COR-L47 (cell line): ENCODE data around the gene DDX1.
A peak's percentile ranks its signal among the peaks of the same experiment; 100 is the strongest.
"Not testable (repeated sequence)": the region's sequence is repeated elsewhere in the genome, so short reads cannot be mapped to it uniquely, and the experiment has no call there.

Experiments
- DNase-seq: peaks from one replicate; lab custom pipeline; 2025; lab: John Stamatoyannopoulos, UW

Gene DDX1

DNA sequence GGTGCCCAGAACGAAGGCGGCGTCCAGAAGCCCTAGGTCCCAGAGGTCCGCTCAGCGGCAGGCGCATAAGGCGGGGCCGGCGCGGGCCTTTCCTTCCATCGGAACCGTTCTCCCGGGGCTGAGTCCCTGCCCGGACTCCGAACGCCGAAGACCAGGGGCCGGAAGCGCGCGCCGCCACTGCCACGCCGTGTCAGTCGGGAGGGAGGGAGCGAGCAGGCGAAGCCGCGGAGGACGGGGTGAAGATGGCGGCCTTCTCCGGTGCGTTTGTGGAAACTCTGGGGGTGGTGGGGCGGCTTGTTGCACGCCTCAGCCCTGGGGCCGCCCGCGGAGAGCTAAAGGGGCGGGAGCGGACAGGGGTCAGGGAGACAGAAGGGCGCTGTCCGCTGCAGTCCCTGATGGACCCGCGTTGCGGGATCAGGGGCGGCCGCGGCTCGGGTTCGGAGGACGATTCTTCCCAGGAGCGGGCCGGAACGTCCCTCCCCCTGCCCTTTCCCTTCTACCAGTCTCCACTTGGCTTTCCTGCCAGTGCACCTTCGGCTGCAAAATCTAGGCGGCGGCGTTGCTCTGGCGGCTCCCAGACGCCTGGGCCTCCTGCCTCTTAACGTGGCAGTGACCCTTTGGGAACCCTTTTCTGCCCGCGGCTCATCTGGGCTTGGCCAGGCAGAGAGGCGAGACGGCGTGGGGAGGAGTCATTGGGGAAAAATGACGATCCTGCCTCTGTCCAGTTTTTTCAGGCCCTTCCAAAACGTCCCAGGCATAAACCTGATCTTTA, at the start of gene DDX1:
Gene DDX1 (plus strand): TSS at position 177 of the 772 bp plus-strand sequence. CDS start 66 bp downstream, at position 243.
- DNase-seq = peak; percentile 80

DNA sequence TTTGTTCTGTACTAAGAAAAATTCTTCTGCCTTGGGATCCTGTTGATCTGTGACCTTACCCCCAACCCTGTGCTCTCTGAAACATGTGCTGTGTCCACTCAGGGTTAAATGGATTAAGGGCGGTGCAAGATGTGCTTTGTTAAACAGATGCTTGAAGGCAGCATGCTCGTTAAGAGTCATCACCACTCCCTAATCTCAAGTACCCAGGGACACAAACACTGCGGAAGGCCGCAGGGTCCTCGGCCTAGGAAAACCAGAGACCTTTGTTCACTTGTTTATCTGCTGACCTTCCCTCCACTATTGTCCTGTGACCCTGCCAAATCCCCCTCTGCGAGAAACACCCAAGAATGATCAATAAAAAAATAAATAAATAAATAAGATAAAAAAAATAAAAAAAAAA, 49.4 kb upstream of the DDX1 start:
- DNase-seq = not testable (repeated sequence)

DNA sequence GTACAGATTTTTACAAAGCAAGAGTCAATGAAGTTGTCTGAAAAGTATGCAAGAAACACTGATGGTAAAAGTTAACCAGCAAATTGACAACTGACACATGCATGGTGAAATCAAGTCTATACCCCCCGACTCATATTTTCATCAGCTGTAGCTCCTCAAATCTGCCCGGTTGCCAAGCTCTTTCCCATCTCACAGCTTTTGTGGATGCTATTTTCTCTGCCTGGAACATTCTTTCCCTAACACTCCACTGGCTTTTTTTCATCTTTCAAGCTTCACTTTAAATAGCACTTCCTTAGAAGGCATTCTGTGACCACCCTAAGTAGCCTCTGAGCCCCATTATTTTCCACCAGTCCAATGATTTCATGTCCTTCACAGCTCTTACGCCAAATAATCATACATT, 48.6 kb upstream of the DDX1 start:
- DNase-seq = no peak

DNA sequence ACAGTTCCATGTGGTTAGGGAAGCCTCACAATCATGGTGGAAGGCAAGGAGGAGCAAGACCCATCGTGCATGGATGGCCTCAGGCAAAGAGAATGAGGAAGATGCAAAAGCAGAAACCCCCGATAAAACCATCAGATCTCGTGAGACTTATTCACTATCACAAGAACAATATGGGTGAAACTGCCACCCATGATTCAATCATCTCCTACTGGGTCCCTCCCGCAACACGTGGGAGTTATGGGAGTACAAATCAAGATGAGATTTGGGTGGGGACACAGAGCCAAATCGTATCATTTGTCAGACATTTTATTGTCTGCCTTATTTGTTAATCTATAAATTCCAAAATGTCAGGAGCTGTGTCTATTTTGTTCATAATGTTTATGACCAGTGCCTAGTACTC, 48.1 kb upstream of the DDX1 start:
- no peak for DNase-seq

DNA sequence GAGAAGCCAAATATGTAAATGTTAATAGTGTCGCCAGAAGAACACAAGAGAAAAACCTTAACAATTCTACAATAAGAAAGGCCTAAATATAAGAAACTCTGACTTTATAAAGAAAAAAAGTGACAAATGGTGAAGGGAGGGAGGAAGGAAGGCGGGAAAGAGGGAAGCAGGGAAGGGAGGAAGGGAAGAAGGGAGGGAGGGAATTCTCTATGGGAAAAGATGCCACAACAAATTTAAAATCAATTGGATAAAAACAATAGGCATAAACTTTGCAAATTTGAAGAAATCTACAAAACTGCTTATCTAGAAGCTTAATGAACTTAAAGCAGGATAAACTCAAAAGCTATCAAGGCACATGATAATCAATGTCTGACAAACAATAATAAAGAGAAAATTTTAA, 47.4 kb upstream of the DDX1 start:
- no peak for DNase-seq

DNA sequence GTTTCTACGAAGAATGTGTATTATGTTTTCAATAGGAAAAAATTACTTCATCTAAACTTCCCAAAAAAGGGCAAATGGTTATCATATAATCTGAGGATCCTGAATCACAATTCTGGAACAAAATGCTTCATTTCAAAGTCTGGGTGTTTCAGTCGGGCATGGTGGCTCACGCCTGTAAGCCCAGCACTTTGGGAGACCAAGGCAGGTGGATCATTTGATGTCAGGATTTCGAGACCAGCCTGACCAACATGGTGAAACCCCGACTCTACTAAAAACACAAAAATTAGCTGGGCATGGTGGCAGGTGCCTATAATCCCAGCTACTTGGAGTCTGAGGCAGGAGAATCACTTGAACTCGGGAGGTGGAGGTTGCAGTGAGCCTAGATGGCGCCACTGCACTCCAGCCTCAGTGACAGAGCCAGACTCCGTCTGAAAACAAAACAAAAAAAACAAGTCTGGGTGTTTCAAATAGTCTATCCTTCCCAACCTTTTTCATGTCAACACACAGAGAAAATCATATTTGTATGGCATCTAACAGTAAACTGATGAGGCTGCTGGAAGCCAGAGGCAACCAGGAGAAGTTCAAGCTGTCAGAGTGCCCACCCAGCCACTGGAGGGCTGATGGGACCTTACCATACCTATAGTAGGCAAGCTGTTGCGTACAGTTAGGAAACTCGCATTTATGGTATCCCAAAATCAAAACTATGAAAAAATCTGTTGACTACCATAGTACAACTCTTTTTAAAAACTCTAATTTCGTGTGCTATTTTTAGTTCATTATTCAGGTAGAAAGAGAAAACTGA, 45.2 kb upstream of the DDX1 start:
- no peak for DNase-seq

DNA sequence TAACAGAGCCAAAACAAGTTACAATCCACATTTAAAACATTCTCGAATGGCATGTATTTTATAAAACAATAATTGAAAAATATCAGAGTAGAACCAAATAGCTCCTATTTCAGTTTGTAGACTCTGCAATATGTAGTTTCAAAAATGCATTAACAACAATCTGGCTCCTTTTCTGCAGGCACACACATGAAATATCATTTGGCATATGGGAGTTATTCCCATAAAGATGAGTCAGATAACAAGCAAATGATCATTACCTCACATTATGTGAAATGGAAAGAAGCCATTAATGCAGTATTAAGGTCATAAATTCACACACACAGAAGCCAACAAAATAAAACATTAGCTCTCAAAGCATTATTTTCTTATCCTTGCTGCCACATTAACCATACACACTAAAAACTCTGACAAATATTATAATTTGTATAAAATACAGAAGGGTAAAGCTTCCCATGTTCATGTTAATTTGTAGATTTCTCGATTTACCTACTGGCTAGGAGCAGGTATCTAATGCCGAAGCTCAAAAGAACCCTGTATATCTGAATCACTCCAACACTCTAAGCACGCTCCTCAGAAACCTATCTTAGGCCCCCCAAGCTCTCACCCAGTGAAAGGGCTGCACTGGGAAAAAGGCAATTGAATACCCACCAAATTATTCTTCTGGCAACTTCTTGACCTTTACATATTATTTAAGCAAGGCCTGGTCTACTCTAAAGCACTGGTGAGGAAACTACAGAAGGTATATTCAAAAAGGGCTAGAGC, 44.4 kb upstream of the DDX1 start:
- no peak for DNase-seq

DNA sequence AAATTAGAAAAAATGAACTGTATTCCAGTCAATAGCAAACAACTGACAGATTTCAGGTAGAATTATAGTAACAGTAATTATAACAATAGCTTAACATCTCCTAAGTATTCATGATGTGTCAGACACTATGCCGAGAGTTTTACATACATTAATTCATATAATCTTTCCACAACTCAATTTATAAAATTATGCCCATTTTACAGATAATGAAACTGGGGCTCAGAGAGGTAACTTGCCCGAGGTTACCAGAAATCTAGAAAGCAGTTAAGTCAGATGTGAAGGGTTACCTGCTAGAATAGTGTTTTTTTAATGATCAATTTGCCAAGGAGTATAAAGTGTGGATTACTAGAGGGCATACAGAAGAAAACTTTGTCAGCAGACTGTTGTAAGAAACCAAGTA, 42.7 kb upstream of the DDX1 start:
- no peak for DNase-seq

DNA sequence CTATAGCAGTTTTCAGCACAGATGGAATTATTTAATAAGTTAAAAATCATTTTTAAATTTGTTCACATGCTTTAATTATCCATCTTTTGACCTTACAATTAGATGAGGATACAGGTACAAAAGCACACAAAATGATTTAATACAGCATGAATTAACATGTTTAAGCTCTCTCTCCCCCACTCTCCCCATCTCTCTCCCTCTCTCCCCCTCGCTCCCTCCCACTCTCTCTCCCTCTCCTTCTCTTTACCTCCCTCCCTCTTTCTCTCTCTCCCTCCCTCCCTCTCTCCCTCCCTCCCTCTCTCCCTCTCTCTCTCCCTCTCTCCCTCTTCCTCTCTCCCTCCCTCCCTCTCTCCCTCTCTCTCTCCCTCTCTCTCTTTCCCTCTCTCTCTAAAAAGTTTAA, 38.1 kb upstream of the DDX1 start:
- no peak for DNase-seq

DNA sequence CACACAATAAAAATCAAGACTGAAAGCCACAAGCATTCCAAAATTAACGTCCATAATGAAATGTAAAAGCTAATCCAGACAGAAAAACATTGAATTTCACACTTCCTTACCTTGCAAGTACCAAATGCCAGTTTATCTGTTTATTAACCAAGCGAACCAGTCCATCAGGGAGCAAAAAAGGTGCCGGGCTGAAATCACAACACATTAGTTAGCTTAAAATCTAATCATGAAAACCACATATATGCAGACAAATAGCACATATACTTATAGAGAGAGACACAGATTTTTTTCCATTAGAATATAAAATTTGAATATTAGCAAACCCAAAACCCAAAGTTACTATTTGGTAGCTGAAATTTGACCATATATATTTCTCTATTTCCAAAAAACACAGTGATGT, 37.7 kb upstream of the DDX1 start:
- no peak for DNase-seq

DNA sequence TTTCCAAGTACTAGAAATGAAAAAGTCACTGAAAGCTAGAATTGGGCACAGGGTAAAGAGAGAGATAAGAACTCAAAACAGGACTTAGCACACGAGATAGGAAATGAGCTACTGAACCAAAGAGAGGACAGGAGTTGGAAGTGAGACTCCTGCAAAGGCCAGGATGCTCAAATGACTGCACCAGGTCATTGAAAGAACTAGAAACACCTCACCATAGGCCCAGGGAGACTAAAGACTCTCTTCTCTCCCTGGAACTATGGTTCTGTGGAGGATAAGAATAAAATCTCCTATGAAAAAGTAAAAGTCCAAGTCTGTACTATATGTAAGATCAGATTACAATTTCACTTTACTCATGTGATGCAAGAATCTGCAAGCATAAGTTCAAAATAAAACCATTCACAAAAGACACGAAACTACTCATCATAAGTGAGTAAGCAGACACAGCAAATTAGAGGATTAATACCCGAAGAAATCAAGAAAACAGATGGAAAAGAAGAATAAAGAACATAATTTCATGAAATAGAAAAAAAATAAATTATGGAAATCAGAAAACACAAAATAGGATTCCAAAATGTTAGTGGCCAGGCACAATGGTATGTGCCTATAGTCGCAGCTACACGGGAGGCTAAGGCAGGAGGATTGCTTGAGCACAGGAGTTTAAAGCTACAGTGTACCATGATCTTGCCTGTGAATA, 37.0 kb upstream of the DDX1 start:
- no peak for DNase-seq

DNA sequence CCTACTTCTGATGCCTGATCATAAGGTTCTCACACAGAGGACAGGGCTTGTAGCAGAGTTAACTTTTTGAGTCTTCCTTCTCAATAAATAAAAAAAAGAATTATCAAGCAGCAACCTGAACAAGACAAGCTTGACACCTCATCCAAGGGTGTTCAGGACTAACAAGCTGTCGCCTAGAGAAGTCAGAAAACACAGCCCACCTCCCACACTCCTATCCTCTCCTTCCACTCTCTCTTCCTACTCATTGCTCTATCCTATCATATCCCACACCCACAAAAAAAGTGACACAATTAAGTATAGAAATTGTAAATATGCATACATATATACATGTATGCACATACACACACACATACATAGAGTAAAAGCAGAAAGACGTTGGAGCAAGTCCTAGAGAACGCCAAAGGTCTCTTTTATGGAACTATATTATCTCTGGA, 35.9 kb upstream of the DDX1 start:
- no peak for DNase-seq

DNA sequence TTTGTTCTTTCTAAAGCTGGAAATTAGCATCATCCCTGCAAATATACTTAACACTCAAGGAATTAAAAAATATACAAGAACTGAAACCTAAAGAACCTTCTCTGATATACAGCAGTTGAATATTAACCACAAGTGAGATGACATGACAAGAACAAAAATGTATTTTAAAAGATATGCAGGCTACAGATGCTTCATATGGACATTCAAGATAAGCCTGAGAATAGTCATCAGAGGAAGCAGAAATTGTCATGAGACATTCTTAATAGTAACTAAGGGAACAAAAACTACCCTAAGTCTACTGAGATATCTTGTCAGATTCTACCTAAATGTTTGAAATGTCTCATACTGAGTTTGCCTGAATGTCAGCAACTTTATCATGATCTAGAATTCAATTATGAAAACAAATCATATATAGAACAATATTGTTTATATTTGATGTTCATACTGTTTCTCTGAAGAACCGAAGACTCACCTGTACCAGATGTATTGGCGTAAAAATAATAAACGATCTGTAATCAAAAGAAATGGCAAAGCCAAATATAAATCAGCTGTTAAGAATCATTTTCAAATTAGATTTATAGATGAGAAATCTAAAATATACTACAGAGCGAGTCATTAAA, 35.2 kb upstream of the DDX1 start:
- DNase-seq = no peak

DNA sequence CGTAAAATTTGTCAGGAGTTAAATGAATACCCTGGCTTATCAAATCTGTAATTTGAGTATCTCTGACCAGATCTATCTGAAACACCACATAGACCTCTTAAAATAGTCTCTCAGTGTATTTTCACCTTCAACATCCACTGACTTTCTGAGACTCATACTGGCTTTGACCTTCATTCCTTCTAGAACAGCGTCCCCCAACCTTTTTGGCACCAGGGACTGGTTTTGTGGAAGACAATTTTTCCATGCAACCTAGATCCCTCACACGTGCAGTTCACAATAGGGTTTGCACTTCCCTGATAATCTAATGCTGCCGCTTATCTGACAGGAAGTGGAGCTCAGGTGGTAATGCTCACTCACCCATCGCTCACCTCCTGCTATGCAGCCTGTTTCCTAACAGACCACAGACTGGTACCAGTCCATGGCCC, 33.8 kb upstream of the DDX1 start:
- DNase-seq = peak; percentile 39

DNA sequence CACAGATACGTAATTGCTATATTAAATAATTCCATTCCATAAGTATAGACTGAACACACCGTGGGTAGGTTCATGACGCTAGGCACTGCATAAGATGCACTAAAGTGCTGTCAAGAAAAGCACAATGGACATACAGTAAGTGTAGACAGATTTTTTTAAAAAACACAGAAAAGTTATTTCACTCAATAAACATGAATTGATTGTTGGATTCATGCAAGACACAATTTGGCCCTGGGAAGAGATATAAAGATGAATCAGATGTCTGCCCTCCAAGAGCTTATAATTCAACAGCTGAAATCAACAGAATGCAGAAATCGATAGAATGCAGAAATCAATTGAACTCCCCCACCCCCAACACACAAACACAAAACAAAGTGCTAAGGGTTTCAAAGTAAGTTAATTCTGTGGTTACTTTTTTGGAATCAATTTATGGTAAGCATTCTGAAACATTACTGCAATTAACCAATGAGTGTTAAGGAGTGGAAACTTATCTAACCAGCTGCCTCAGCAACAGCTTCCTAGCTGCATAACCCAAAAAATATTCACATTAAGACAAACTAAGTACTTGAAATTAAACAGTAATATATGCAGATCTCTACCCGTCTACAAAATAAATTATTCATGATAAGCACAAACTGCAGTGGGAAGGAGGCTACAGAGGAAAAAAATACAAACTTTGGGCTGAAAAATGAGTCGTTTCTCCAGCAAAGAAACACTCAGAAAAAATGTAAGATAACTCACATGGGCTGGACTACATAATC, 32.1 kb upstream of the DDX1 start:
- no peak for DNase-seq

DNA sequence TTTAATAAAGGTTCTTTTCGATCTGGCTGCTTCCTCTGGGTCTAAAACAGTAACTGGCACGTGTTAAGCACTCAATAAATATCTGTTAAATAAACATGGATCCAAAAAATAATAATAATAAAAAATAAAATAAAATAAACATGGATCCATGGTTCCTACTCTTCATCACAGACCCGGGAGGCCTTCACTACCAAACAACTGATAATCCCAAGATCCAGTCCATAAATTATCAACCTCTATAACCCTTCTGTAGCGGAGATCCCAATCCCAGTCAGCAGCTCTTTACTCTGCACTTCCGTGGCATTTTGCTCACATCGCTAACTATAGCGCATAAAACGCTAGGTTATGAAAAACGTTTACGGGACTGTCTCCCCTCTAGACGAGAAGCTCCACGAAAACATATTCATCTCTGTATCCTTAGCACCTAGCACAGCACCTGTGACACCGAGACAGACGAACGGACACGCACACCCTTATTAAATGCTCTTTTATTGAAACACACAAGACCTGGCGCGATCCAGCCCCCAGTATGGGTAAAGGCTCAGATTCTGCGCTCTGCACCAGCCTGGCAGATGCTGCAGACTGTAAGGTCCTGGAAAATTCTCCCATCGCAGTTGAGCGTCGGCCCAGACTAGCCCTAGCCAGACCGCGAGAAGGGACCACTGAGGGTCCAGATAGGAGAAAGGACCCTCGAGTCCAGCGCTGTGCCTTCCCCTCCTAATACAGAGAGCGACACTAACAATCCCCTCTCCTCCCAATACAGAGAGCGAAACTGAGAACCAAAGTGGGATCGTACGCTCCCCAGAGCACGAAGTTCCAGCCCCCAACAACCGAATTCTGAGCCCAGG, 31.3 kb upstream of the DDX1 start:
- peak; percentile 25 for DNase-seq

DNA sequence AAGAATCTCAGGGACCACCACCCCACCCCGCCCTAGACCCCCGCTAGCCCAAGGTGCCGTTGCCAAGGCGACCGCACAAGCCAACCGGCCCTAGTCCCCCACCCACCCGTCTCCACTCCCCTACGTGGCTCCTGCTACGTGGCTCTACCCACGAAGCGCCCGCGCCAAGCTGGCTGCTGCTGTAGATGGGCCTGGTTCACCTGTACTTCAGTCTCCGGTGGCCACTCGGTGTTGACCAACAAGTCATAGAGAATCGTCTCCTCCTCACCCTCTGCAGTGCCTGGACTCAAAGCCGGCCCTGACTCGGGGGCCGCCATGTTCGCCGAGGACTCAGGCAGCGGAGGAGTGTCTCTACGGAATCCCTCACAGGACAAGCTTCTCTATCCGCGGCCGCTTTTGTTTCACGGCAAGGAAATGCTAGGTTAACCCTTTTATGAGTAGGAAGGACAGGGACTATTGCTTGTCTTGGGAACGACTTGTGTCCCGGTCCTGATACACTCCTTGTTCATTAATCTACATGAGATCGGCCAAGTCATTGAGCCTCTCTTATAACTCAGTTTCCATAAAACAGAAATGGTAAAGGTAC, 30.6 kb upstream of the DDX1 start, which contains the start of gene NBAS:
Gene NBAS (minus strand): TSS at position 347 of the 586 bp plus-strand sequence. CDS start 30 bp downstream, at position 317.
- peak; percentile 77 for DNase-seq

DNA sequence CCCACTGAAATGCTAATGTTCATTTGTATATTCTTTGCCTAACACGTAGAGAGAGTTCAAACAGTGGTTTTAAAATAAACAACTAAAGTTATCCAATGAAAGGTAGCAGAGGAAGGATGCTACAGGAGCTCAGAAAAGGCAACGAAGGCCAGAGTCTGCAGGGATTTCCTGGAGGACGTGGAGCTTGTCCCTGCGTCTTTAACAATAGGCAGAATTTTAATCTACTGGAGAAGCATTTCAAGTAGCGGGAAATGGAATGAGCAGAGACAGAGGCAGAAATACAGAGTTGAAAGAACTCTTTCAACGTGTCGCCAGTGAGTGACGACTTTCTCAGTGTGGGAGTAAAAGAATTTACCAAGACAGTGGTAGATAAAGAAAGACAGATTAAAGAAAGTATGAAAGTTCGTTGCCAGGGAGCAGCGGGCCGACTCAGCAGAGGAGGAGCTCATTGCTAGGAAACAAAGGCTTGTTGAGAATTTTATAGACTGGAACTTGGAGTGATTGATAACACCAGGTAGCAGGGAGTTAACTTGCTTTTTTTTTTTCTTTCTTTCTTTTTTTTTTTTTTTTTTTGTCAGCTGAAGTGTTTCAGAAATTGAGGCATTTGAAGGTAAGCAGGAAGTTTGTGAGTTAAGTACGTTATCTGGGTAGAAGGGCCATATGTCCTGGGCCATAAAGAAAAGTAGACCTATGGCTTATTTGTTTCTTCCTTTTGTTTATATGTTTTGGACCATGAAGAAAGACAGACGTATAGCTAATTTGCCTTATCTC, 29.9 kb upstream of the DDX1 start:
- peak; percentile 12 for DNase-seq
